ENCODE results near the gene SYNRG.
A peak's percentile ranks its signal among the peaks of the same experiment; 100 is the strongest.

Gene SYNRG

GRCh38 chr17:37570527-37571093 is 38.6 kb downstream of the SYNRG start:
- TF ChIP-seq CTCF (IDR thresholded peaks at IDR 0.05; ENCODE audit: low read depth, low read length) = peak; percentile 53
- DNase-seq (ENCODE audit: low read depth in 2 of 2) = peak; percentile 52 to 59
- H3K4me3 ChIP-seq (replicated peaks in 1 of 2; ENCODE audit: low read depth in 2 of 2, low read length in 2 of 2) = no peak overlapping the region

GRCh38 chr17:37568350-37569053 is 40.7 kb downstream of the SYNRG start:
- TF ChIP-seq CTCF (IDR thresholded peaks at IDR 0.05; ENCODE audit: low read depth, low read length) = no peak
- H3K4me3 ChIP-seq (replicated peaks in 1 of 2; ENCODE audit: low read depth in 2 of 2, low read length in 2 of 2) = no peak overlapping the region
- peak in 1 of 2 donors; percentile 5 for DNase-seq (ENCODE audit: low read depth in 2 of 2)

GRCh38 chr17:37567538-37567937 is 41.7 kb downstream of the SYNRG start:
- no peak for TF ChIP-seq CTCF (IDR thresholded peaks at IDR 0.05; ENCODE audit: low read depth, low read length)
- DNase-seq (ENCODE audit: low read depth in 2 of 2) = no peak
- no peak overlapping the region for H3K4me3 ChIP-seq (replicated peaks in 1 of 2; ENCODE audit: low read depth in 2 of 2, low read length in 2 of 2)

- DNase-seq (ENCODE audit: low read depth in 2 of 2) = no peak
- no peak overlapping the region for H3K4me3 ChIP-seq (replicated peaks in 1 of 2; ENCODE audit: low read depth in 2 of 2, low read length in 2 of 2)
- no peak for TF ChIP-seq CTCF (IDR thresholded peaks at IDR 0.05; ENCODE audit: low read depth, low read length)
These were observed 42.1 kb downstream of the SYNRG start for GRCh38 chr17:37567137-37567536.

- no peak for TF ChIP-seq CTCF (IDR thresholded peaks at IDR 0.05; ENCODE audit: low read depth, low read length)
- no peak for DNase-seq (ENCODE audit: low read depth in 2 of 2)
- no peak overlapping the region for H3K4me3 ChIP-seq (replicated peaks in 1 of 2; ENCODE audit: low read depth in 2 of 2, low read length in 2 of 2)
These were observed 45.0 kb downstream of the SYNRG start for GRCh38 chr17:37564252-37564651.

- no peak for DNase-seq (ENCODE audit: low read depth in 2 of 2)
- no peak for TF ChIP-seq CTCF (IDR thresholded peaks at IDR 0.05; ENCODE audit: low read depth, low read length)
These were observed 47.0 kb downstream of the SYNRG start for GRCh38 chr17:37562016-37562745.

More at GRCh38 chr17:37562016-37562745, 47.0 kb downstream of the SYNRG start:
- no peak overlapping the region for H3K4me3 ChIP-seq (replicated peaks in 1 of 2; ENCODE audit: low read depth in 2 of 2, low read length in 2 of 2)
